Astrocyte of the cerebellum (primary cell): ENCODE measurements around the gene SNRPN.
A peak's percentile ranks its signal among the peaks of the same experiment; 100 is the strongest.

Source experiments
- DNase-seq: peaks from one replicate; pipeline ENCODE4 v3.0.0-alpha.2; 2011; ENCODE audit warnings: low read depth
- H3K4me3 ChIP-seq: 2 replicates; pipeline ENCODE4 v1.5.1; 2011; ENCODE audit warnings: mild to moderate bottlenecking, low read depth, low read length, moderate library complexity
- CTCF ChIP-seq: IDR thresholded peaks from 2 replicates; pipeline ENCODE4 v1.5.1; 2012; ENCODE audit warnings: low read length, low read depth, moderate library complexity, mild to moderate bottlenecking; ENCODE audit errors: missing control alignments
- in situ Hi-C: cut with HindIII; loops from 2 replicates; pipeline ENCODE4 v1.10.0; 2017; ENCODE audit warnings: low sequenced_read_pairs

The SNRPN gene

DNA sequence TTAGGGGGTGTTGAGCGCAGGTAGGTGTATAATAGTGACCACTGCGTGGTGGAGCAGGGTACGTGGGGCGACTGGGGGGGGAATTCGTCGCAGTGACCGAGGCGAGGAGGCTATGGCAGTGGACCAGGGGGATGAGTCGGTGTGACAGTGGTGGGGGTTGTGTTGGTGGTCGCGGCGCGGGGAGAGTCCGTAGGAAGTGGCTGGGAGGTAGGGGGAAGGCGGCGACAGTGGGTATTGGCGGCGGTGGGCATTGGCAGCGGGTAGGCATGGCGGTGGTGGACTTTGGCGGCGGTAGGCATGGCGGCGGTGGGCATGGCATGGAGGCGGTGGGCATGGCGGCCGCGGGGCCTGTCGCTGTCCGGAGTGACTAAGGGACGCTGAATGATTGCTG lies 739 bp downstream of the SNRPN start:
- H3K4me3 ChIP-seq: peak overlapping the region; percentile 93
- in situ Hi-C loops: loop anchor here (25.0 kb wide), 2 partner anchors 157 to 482 kb away; partner anchors contain the start of gene UBE3A
- no peak for DNase-seq
- TF ChIP-seq CTCF: no peak

GRCh38 chr15:24956111-24956838 lies 1.5 kb downstream of the SNRPN start:
- peak; percentile 41 for DNase-seq
- no peak for TF ChIP-seq CTCF
- in situ Hi-C loops: loop anchor here (25.0 kb wide), 2 partner anchors 156 to 481 kb away; partner anchors contain the start of gene UBE3A
- peak overlapping the region; percentile 93 for H3K4me3 ChIP-seq

- no peak for DNase-seq
- TF ChIP-seq CTCF: no peak
- no peak overlapping the region for H3K4me3 ChIP-seq
- in situ Hi-C loops: loop anchor here (25.0 kb wide), 2 partner anchors 155 to 480 kb away; partner anchors contain the start of gene UBE3A
Observed at GRCh38 chr15:24957691-24958090, 2.9 kb downstream of the SNRPN start.

DNA sequence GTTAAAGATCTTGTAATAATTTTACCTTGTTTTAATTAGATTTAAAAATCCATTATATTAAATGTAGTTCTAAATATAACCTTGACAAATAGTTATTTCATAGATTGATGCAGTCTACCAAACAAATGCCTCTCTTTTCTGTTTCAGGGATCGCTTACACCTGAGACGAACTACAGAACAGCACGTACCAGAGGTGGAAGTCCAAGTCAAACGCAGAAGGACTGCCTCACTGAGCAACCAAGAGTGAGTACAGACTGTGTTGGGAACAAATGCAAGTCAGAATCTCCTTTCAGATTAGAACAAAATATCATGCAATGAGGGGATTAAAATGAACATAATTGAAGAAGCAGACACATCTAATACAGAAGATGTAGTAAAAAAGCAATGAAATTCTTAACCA lies 7.2 kb downstream of the SNRPN start:
- TF ChIP-seq CTCF: no peak
- in situ Hi-C loops: loop anchor here (25.0 kb wide), 2 partner anchors 150 to 475 kb away; partner anchors contain the start of gene UBE3A
- H3K4me3 ChIP-seq: no peak overlapping the region
- DNase-seq: no peak

- in situ Hi-C loops: loop anchor here (25.0 kb wide), 2 partner anchors 149 to 474 kb away; partner anchors contain the start of gene UBE3A
- no peak for DNase-seq
- TF ChIP-seq CTCF: no peak
- H3K4me3 ChIP-seq: no peak overlapping the region
Observed at GRCh38 chr15:24962880-24963279, 8.1 kb downstream of the SNRPN start.

DNA sequence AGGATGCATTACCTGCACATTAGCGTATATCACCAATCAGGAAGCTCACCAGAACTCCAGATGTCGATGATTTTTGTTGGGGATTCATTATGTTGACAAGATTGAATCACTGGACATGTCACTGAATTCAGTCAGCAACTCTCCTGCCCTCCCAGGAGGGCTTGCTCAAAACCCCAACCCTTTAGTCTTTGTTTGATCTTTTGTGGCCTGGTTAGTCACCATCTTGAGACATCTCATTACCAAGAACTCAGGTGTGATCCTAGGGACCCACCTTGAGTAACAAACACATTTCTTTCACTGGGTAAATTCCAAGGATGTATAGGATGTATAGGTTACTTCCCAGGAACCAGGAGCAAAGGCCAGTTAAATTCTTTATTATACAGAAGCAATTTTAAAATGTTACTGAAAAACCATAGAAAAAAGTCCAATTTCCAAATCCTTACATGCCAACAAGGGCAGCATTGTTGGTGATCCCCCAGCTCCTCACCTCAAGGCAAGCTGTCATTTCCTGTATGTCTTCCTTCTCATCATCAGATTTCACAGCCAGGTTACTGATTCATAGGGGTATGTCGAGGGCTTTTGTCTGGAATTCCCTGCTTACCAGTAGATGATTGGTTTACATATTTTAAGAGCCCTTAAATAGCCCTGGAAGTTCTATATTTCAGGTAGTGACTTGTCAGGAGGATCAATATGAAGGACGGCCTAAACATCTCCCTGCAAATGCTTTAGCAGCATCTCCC lies 11.7 kb downstream of the SNRPN start:
- no peak overlapping the region for H3K4me3 ChIP-seq
- no peak for TF ChIP-seq CTCF
- in situ Hi-C loops: loop anchor here (25.0 kb wide), 2 partner anchors 146 to 471 kb away; partner anchors contain the start of gene UBE3A
- no peak for DNase-seq
